ENCODE data around the gene CLDN14.
"Not testable (repeated sequence)": the region's sequence is repeated elsewhere in the genome, so short reads cannot be mapped to it uniquely, and the experiment has no call there.

The CLDN14 gene

DNA sequence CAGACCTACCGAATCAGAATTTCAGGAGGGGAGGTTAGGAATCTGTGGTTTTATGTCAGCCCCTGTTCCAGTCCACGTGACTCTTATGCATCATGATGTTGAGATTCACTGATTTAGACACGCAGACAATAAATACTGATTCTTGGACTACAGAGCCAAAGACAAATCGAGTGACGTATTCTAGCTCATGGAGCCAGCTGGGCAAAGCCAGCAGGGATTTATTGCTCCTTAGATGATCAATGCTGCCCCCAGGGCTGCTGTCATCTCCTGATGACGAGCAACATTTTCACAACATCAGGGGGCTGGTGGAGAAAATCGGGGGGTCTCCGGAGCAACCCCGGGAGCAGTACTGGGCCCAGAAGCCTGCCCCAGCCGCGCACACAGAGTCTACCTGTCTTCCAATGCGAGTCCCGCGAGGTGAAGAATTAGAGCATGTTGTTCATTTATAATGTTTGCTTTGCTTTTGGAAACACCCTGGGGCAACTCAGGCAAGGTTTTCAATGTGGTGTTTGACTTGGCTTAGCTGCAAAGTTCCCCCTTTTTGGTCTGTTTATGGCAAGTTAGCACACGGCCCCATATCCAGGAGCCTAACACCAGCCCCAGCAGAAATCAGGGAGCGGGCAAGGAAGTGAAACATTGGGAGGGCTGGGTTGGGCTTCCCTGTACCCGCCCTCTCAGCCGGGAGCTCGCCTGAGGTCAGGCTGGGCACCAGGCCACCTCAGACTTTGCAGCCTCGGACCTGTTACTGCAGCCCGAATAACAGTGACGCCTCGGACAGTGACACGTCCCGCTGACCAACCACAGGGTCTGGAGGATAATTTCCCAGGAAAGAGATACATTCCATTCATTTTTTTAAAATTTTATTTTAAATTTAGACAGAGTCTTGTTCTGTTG is 19.9 kb upstream of the CLDN14 start:
- no peak for DNase-seq

DNA sequence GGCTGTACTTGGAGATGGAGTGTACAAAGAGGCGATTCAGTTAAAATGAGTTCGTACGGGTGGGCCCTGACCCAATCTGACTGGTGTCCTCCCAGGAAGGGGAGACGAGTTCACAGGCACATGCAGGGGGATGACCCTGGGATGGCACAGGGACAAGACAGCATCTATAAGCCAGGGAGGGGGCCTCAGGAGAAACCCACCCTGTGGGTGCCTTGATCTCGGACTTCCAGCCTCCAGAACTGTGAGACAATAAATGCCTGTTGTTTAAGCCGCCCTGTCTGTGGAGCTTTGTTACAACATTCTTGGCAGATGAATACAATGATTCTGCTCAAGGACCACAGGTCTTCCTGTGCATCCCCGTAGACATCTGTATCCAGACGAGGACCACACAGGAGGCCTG is 14.6 kb upstream of the CLDN14 start:
- no peak for DNase-seq

DNA sequence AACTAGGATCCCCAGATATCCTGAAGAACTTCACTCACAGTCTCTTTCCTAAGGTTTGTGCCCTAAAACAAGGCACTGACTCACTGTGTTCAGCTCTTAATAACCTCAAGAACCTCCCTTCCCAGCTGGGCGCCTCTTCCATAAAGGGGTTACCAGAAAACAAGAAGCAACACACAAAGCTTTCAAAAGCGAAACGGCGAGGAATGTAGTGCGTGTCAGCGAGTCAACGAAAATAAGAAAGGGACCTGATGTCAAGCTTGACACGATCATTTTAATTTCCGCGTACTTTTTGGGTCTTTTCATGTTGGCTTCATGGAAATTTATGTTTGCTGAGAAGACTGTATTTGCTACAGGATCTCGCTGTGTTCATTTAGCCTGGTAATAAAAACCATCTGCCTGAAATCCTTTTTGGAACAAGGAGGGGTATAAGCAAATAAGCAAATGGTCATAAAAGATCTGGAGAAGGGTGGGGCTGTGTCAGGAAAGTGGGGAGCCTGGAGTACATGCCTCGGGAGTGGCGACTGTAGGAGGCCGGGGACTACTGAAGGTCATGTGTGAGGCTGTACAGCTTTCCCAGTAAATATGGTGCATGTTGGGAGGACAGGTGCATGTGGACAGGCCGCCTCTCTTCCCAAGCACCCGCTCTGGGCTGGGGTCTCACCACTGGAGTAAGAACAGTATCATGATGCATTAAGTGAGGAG is 11.4 kb upstream of the CLDN14 start:
- no peak for DNase-seq

DNA sequence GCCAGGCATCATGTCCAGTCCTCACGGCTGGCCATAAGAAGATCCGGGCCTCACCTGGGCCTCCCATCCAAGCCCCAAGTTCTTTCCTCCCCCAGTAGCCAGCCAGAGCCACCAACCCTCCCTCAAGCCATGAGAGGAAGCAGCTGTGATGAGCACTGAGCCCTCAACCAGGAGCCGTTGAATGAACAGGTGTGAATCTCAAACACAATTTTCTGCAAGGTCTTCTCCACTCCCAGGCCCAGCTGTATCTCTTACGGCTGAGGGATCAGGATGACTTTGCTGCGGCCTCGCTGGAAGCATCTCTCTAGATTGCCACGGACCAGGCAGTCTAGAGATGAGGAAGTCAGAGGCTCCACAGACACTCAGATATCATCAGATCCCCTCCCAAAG is 9.8 kb upstream of the CLDN14 start:
- DNase-seq = no peak

DNA sequence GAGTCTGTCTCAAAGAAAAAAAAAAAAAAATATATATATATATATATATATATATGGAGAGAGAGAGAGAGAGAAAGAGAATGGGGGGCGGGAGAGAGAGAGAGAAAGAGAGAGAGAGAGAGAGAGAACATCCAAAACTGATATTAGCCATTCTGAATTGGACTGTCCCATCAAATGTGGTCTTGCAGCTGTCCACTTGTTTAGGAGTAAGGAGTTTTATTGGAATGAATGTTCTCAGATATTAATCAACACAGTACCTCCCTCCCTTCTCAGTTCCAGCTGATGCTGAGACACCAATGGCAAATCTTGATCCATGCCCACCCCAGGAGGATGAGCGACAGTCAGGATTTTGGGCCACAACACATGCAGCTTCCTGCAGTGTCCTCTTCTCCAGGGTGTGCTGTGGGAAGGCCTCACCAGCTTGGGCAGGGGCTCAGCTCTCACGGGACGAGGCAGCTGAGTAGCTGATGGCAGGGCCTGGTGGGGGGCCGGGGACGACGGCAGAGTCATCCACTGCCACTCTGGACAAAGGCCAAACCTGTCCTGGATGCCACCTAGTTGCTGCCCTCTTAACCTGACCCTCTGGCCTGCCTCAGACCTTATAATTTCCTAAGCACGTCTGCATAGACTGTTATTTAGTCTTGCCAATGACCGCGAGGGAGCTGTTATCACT is 9.3 kb upstream of the CLDN14 start:
- no peak for DNase-seq

DNA sequence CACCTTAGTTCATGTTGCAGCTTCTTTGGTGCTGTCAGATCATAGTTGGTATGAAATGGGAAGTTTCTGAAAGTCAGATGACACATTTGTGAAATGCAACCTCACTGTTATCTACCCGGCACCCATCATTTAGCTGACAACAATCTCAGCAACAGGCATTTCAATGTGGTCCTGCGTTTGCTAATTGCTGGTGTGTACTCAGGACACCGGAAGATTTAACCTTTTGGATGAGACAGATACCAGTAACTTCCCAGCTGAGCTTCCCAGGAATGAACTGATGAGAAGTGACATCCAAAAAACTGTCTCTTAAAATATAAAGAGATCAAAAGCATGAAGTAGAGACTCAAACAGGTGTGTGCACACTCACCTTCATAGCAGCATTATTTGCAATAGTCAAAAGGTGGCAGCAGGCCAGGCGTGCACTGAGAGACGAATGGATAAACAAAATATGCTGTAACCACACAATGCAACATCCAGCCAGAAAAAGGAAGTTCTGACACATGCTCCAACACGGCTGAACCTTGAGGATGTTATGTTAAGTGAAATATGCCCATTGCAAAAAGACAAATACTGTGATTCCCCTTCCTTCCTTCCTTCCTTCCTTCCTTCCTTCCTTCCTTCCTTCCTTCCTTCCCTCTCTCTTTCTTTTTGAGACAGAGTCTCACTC is 7.9 kb upstream of the CLDN14 start:
- peak in 1 of 2 experiments; percentile 1 for DNase-seq

DNA sequence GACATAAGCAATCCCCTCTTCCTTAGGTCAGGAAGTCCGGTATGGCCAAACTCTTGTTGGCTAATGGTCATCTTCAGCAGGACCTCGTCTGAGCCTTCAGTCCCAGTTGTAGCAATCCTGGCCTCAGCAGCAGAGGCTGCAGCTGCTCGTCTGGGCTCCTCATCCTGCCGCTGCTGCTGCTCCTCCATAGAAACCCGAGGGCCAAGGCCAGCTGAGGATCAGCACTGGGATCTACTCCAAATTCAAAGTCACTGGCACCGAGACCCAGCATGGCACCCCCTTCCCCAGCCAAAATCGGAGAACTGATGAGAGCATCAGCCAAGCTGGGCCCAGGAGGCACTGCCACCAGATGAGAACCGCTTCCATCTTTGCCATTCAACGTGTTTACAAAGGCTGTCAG is 6.3 kb upstream of the CLDN14 start:
- DNase-seq = no peak

DNA sequence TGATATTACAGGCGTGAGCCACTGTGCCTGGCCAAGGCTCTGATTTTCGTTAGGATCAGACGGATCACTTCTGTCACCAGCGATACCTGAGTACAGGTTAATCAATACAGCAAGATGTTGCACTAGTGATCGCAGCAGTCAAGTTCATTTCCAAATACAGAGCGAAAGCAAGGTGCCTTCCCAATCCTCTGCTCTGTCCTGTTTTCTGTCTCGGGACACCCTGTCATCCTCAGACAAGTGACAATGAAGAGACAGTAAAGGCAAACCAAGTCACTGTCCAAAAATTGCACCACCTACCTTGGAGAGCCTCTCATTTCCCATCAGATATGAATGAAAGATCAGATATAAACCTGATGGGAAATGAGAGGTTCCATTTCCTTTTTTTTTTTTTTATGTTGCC is 5.6 kb upstream of the CLDN14 start:
- DNase-seq = no peak

DNA sequence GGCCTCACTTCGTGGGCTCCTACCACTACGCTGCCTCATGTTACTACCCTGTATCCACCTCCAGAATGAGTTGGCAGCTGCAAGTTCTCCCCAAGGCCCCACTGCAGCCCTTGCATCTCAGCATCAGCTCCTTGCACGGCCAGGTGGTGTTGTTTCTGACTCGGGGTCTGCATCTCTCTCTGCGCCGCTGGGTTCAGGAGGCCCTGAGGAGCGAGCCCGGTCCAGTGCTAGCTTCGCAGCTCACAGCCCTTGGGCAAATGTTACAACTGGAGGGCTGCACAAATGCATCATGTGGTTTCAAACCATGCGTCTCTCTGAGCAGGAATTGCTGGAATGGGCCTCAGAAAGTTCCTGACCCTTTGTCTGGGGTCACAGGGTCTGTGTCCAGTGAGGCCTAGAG is 3.2 kb upstream of the CLDN14 start:
- no peak for DNase-seq

DNA sequence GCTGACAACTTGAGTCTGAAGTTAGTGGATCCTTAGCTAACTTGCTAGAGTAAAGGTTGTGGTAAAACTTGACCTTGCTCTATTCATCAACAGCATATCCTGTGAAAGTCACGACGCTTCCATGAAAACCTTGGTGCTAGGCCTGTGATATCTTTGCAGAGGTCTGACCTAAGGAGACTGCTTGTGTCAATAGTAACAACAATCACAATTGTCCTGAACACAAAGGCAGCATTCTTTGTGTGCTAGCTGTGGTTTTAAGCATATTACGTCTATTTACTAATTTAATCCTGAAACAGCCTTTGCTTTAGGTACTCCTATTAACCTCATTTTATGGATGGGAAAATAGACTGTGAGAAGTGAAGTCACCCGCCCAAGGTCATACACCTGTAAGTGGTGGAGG is 2.8 kb upstream of the CLDN14 start:
- no peak for DNase-seq

DNA sequence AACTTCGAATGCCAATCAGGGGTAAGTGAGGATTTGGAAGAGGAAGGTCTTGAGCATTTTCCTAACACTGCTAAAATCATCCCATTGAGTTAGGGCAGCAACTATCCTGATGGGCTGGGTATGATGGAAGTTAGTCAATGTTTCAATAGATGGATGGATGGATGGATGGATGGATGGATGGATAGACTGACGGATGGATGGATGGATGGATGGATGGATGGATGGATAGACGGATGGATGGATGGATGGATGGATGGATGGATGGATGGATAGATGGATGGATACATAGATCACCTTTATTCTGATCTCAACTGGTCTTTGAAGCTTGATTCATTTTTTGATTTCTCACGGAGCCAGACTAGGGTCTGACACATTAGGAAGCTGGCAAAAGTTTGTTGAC is 2.3 kb upstream of the CLDN14 start:
- no peak for DNase-seq

DNA sequence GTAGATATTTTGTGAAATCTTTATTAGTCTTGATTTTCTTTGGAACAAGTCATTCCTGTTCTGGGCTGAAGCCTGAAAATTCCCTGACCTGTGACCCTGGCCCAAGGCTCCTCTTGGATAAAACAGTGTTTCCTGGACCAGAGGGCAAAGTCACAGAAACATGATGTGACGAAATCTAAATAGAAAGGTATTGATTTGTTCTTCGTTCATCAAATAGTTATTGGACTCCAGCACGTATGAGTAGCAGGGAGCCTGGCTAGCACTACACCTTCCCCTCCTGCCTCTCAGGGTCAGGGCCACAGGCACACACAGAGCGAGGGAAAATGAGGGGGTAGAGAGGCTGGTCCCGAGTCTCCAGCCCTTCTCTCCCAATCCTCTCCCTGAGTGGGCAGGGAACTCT is 1.7 kb upstream of the CLDN14 start:
- no peak for DNase-seq

DNA sequence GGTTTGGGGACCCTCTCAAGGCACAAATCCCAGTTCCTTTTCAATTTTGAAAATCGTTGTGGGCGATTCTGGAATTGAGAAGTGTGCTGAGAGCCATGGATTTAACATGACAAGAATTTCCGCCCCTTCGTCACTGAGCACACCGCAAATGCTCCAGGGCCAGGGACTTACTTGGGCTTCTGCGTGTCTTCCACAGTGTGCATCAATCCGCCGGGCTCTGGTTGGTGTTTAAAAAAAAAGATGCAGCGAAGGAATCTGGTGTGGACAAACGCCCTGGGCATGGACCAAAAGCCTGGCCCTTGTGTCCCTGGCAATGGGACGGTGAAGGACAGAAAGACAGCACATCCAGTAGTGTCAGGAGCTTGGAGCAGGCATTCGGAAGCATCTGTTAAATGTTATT is 696 bp upstream of the CLDN14 start:
- no peak for DNase-seq

DNA sequence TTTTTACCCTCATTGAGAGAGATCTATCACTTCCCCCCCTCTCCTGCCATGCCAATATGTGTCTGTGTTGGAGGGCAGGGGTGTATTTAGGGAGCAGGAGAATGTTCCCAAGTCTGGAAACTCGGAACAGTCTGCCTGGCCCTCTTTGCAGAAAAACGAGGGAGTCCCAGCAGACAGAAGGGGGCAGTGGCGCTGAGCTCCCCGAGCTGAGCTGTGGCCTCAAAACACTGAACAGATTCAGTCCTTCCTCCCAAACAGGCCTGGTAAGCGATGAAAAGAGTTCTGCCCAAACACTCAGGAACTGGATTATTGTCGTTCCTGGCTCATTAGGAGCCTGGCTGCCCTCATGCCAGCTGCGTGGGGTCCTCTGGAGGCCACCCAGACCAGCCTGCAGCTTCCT is 981 bp downstream of the CLDN14 start:
- no peak for DNase-seq

DNA sequence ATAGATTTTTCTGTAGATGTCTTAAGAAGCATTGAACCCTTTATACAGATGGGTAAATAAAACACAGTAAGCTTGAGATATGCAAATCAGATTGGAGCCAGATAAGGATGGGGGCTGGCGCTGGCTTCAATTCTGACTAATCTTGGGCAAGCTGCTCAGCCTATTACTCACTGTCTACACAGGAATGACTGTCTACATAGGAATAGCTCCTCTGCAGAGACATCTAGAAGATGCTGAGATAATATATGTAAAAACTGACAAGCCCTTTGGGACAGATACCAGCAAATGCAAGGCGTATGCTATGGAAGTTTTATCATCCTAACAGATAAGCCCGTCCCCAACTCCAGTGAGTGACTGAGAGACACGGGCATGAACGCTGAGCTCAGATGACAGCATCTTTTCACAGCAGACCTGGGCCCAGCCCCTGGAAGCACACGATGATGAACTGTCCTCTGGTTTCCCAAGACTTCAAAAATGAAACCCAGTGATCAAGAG is 1.7 kb downstream of the CLDN14 start:
- no peak for DNase-seq

DNA sequence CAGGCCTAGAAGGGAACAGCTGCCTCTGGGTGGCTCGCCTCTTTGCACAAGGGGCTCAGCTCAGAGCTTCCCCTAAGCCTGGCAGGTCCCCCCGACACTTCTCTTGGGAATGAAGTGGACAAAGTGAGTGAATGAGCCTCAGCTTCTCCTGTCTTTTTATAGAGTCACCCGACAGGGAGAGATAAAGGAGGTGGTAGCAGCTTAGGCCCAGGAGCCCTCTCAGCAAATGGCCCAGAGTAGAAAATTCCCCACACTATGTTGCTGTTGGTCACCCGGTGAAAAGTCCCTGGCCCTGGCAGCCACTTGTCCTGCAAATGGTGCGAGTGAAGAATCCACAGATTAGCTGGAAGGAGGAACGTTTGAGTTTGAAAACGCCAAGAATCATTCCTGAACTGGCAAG is 2.4 kb downstream of the CLDN14 start:
- DNase-seq = no peak

DNA sequence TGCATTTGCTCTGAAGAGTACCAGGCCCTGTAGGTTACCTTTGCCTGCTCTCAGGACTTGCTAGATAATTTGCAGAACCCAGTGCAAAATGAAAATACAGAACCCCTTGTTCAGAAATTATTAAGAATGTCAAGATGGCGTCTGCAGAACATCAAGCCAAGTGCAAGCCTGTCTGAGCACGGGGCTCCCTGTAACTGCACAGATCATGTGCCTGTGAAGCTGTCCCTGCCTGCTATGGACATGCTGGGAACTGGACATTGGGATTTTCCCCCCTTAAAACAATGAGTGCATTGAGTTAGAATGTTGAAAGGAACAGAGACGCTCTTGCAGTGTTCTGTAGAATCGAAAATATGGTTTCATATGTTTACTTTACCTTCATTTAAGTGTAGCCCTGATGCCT is 2.9 kb downstream of the CLDN14 start:
- no peak for DNase-seq

DNA sequence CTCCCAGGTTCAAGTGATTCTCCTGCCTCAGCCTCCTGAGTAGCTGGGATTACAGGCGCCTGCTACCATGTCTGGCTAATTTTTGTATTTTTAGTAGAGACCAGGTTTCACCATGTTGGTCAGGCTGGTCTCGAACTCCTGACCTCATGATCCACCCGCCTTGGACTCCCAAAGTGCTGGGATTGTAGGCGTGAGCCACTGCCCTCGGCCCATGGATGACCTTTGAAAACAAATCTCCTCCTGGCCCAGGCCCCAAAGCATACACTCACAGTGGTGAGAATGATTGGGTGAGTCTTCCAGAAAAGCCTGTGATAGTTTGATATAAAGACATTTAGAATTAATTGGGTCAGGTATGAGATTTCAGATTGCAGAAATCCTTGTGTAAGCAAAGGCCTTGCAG is 3.4 kb downstream of the CLDN14 start:
- DNase-seq = not testable (repeated sequence)

DNA sequence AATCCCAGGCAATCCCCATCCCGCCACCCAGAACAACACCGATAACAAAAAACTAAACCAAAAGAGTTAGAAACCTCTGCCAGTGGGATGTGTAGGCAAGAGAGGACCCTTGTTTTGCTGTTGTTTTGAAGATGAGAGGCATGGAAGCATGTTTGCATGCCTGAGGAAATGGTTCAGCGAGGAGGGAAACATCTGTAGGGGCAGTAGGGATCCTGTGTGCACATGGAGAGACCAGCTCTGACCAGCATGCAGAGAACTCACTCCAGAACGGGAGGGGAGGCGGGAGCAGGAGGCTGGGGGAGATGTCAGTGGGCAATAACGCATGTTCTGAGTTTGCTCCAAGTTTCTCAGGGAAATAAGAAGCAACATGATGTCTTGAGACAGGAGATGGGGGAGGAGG is 5.3 kb downstream of the CLDN14 start:
- DNase-seq = no peak

DNA sequence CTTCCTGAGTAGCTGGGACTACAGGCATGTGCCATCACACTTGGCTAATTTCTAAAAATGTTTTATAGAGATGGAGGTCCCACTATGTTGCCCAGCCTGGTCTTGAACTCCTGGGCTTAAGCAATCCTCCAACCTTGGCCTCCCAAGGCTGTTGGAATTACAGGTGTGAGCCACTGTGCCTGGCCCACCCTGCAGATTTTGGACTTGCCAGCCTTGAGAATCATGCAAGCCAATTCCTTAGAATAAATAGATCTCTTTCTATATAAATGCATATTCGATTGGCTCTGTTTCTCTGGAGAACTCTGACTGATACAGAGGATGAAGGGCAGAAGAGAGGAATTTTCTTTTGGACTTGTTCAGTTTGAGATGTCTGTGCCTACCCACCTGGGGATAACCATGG is 6.7 kb downstream of the CLDN14 start:
- DNase-seq = no peak

DNA sequence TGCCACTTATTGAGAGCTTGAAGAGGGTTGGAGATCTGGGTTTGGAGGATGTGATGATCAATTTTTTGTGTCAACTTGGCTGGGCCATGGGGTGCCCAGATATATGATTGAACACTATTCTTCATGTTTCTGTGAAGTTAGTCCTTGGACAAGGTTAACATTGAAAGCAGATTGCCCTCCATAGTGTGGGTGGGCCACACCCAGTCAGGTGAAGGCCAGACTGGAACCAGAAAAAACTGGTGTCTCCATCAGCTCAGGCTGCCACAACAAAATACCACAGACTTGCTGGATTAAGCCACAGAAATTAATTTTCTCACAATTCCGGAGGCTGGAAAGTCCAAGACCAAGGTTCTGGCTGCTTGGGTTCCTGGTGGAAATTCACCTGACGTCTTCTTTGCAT is 7.5 kb downstream of the CLDN14 start:
- no peak for DNase-seq

DNA sequence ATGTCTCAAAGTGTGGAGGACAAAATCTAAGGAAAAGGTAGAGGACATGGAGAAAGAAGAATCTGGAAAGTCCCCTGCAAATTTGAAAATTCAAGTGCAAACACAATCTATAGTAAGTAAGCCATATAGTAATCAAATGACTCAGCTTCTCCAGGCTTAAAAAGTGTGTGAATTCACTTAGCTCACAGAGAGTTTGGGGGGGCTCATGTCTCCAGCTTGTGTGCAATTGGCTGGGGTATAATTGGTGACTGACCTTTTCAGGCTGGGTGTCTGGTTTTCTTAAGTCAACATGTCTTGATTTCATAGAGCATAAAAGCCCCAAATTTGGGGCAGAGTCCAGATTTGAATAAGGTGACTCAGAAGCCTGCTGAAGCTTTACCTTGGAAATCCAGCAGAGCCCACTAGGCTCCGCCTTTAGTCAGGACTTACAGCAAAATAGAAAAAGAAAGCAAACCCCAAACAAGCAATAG is 8.6 kb downstream of the CLDN14 start:
- no peak for DNase-seq

DNA sequence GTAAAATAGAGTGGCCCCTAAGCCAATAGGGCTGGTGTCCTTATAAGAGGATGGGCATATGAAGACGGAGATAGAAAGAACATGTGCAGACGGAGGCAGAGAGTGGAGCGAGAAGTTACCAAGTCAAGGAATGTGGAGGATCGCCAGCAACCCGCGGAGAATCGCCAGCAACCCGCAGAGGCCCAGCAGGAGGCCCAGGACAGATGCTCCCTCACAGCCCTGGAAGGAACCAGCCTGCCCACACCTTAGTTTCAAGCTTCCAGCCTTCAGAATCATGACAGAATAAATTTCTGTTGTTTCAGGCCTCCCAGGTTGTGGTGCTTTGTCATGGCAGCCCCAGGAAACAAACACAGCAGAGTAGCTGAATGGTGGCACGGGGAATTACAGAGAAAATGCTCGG is 9.6 kb downstream of the CLDN14 start:
- no peak for DNase-seq
